ENCODE measurements around the gene MYH10.

The MYH10 gene

GRCh38 chr17:8426802-8427201 lies 203.7 kb downstream of the MYH10 start:
- ATAC-seq, result no peak
- TF ChIP-seq ZFP3 (CRISPR knock-in tag; IDR thresholded peaks at IDR 0.05), result no peak

GRCh38 chr17:8426094-8426720 lies 204.3 kb downstream of the MYH10 start:
- TF ChIP-seq ZC3H10 (CRISPR knock-in tag; IDR thresholded peaks at IDR 0.05) (no peak), ZFP3 (CRISPR knock-in tag; IDR thresholded peaks at IDR 0.05) (no peak), ZNF565 (CRISPR knock-in tag; conservative IDR thresholded peaks at IDR 0.05; ENCODE audit: low read depth) (no peak), POU6F1 (CRISPR knock-in tag; IDR thresholded peaks at IDR 0.05; ENCODE audit: borderline replicate concordance, low read depth) (no peak), BACH2 (CRISPR knock-in tag; IDR thresholded peaks at IDR 0.05; ENCODE audit: borderline replicate concordance) (no peak), PPARA (CRISPR knock-in tag; IDR thresholded peaks at IDR 0.05; ENCODE audit: borderline replicate concordance) (no peak), SNAI2 (CRISPR knock-in tag; IDR thresholded peaks at IDR 0.05) (no peak), TSHZ2 (CRISPR knock-in tag; IDR thresholded peaks at IDR 0.05) (no peak), GLIS3 (CRISPR knock-in tag; IDR thresholded peaks at IDR 0.05) (no peak)
- ATAC-seq, result no peak
